IPS-NIHi7 (cell line): ENCODE measurements around the gene ARHGAP20.

Source experiments
- DNase-seq: peaks from one replicate; pipeline ENCODE4 v3.0.0; 2012; ENCODE audit warnings: mixed read lengths; ENCODE audit errors: extremely low spot score

Gene ARHGAP20

GRCh38 chr11:110614031-110614430 lies 98.2 kb downstream of the ARHGAP20 start:
- DNase-seq: no peak

DNA sequence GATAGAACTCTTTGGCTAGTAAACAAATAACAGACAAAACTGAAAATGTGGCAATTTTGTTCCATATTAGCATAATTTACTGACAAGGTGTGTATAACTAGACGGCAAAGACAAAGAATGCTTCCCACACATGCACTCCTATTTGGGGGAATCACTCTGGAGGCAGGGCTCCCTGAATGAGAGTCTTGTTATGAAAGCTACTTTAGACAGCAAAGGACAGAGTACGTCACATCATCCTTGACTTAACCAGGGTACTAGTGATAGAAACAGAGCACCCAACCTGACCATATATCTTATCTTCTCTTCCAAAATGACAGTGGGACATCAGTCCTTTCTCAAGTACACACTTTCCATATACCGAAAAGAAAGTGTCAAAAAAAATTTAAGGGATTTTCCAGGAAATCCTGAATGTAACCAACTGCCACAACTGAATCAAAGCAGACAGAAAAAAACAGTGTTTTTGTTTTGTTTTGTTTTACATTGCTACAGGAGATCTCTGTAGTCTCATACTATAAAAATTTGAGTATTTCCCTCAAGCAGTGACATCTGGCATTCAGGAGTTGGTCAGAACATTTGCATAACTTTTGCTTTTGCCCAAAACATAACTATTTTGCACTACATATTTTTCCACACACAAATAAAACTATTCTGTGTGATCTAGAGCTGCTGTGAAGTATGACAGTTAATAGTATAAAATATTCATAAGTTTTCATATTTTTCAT lies 98.9 kb downstream of the ARHGAP20 start:
- no peak for DNase-seq

DNA sequence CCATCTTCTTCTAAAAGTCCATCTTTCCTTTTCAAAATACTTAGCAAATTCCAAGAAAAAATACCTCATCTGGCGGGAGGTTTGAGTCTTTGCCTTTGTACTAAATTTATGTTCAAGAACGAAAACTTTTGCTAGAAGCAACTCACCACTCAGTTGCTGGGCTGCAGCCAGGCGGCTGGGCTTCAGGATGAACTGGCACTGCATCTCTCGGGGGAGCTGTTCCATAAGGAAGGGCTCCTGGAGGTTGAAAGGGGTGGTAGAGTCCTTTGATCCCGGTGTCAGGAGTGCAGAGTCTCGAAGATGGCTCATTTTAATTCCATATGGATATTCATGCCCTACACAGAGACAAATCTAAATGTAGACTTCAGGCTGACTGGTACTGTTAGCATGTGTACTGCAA lies 105.8 kb downstream of the ARHGAP20 start:
- DNase-seq: peak; percentile 50

GRCh38 chr11:110601936-110602335 lies 110.3 kb downstream of the ARHGAP20 start:
- no peak for DNase-seq

DNA sequence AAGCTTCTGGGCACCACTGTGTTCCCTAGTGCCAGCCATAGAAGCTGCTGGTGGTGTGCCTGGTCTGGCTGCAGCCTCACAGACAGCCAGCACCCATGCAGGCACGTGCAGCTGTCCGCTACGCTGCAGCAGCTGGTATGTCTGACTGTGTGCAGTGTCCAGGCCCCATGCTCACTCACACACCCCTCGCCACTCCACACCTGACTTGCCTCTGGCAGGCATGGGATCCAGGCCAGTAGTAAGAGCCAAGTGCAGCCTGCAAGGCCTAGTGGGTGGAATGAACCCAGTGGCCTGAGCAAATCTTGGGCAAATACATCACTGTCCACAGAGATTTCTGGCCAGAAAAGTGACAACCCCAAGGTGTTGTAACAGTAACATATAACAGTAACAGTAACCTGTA lies 111.9 kb downstream of the ARHGAP20 start:
- DNase-seq: no peak

DNA sequence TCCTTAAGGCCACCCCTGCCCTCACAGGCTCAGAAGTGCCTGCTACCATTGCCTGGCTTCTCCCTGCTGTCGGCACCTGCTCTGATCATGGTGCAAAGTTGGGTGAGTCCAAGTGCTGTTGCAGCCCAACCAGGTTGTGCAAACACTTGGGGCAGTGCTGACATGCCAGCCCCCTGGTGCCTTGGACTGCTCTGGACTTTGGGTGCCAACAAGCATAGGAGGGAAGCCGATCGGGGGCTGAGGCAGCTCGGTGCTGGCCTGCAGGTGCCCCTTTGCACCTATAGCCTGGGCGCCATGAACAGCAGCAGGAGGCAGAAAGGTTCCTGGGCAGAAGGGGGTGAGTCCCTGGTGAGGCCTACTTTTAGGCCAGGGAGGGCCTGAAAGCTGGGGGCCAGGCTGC lies 113.0 kb downstream of the ARHGAP20 start:
- DNase-seq: no peak

DNA sequence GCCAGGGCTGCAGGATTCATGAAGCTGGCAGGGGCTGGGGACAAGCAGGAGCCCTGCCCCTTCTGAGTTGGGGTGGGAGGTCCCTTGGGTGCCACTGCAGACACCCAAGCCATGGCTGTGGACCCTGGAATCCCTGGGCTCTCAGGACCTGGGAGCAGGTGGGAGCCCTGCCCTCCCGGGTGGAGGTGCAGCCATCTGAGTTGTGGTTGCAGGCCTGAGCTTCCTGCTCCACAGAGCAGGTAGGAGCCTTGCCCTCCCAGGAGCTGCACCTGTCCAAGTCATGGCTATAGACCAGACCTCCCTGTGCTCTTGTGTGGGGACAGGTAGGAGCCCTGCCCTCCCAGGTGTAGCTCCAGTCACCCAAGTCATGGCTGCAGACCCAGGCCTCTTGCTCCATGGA lies 113.5 kb downstream of the ARHGAP20 start:
- DNase-seq: no peak

DNA sequence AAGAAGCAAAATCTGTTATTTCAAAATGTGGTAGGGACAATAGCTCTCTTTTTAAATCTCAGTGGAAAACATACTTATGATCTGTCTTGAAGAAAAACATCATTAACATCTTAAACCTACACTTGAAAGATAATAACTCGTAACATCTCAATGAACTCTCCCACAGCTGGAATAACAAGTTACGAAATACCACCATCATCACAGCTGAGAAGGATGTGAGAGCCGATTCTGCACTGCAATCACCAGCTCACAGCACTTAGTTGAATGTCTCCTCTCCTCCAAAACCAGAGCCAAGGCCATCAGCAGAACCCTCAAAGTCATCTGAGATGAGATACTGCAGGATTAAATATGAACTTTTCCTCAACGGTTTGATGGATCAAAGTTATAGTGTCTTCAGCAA lies 124.3 kb downstream of the ARHGAP20 start:
- no peak for DNase-seq

DNA sequence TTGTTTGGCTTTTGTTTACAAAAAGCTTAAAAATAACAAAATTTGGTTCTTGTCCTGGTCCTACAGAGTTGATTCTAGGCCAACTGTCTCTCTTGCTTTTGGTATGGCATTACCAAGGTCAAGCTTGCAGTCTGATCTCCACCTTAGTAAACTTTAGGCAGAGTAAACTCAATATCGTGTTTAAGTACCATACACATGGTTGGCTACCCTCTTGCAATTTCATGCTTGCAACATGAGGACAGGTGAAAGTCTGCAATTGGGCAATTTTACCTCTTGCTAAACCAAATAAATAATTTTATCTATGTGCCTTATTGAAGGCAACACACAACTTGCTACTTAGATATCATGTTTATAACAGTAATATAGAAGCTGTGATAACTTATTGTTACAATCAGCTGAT lies 125.1 kb downstream of the ARHGAP20 start:
- no peak for DNase-seq

GRCh38 chr11:110584150-110584549 lies 128.1 kb downstream of the ARHGAP20 start:
- no peak for DNase-seq

DNA sequence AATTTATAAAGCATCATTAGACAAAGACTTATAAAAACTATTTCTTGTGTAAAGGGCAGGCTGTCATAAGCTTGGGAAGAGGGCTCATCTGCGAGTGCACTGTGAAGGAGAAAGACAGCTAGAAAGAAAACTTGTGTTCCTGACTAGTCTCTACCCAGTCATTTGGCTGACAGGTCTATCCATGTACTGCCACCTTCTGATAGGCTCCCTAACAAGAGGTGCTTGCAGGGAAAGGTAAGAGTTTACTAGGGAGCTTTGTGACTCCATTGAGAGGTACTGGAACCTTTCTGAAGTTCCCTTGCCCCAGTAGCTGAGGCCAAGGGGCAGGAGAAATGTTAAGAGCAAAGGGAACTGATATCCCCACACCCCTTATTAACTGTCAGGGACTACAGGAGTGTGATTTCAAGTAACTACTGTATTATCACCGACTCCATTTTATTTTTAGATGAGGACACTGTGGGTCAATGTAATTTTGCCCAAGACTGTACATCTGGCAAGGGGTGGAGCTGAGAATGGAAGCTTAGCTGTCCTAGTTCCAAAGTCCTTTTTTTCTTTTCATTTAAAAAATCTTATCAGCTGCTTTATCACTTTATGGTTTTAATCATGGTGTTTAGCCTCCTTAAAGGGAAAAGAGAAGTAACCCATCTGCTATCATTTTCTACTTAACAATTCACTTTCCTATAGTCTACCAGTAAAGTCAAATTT lies 129.4 kb downstream of the ARHGAP20 start:
- DNase-seq: no peak

GRCh38 chr11:110580571-110580970 lies 131.7 kb downstream of the ARHGAP20 start:
- no peak for DNase-seq

DNA sequence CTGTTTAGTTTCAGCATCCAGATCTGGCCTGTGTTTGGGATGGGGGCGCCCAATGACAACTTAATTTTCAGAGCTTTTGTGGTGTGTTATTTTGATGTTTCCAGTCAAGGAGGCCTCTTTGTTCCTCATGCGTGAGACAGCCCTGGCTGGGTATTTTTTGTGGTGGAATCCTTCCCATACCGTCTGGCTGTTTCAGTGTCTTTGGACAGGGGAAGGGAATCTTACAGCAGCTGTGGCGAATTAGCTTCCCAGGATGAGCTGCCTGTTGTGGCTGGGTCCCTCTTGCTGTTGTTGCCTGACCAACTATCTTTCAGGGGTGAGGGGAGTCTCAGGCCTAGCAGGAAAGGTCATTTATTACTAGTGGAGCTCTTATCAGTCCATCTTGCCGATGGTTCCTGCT lies 138.8 kb downstream of the ARHGAP20 start:
- no peak for DNase-seq

GRCh38 chr11:110571081-110571720 lies 141.0 kb downstream of the ARHGAP20 start:
- no peak for DNase-seq

- DNase-seq: no peak
Observed at GRCh38 chr11:110566577-110566976, 145.7 kb downstream of the ARHGAP20 start.

GRCh38 chr11:110565357-110566336 lies 146.6 kb downstream of the ARHGAP20 start:
- peak; percentile 67 for DNase-seq

GRCh38 chr11:110564676-110565356 lies 147.4 kb downstream of the ARHGAP20 start:
- DNase-seq: peak; percentile 52

DNA sequence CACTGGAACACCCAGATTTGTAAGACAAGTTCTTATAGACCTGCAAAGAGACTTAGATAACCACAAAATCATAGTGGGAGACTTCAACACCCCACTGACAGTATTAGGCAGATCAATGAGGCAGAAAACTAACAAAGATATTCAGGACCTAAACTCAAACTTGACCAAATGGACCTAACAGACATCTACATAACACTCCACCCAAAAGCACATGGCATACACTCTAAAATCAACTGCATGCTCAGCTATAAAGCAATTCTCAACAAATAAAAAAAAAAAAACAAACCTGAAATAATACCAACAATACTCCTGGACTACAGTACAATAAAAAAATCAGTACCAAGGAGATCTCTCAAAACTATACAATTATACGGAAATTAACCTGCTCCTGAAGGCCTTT lies 167.5 kb downstream of the ARHGAP20 start:
- DNase-seq: no peak

DNA sequence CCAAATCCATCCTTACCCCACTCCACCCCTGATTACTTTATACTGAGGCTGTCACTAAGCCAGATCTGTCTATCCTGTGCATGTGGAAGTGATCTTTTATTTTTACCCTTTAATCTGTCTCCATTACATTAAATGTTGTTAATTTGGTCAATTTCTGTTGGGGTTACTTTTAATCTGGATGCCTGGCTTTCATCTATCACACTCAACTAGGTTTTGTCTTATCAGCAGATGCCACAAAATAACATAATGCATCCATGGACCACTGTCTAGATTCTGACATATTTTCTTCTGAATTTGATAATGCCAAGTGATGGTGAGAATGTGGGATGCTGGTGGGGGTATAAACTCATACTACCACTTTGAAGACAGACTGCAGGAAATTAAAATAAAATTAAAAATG lies 174.1 kb downstream of the ARHGAP20 start:
- no peak for DNase-seq

DNA sequence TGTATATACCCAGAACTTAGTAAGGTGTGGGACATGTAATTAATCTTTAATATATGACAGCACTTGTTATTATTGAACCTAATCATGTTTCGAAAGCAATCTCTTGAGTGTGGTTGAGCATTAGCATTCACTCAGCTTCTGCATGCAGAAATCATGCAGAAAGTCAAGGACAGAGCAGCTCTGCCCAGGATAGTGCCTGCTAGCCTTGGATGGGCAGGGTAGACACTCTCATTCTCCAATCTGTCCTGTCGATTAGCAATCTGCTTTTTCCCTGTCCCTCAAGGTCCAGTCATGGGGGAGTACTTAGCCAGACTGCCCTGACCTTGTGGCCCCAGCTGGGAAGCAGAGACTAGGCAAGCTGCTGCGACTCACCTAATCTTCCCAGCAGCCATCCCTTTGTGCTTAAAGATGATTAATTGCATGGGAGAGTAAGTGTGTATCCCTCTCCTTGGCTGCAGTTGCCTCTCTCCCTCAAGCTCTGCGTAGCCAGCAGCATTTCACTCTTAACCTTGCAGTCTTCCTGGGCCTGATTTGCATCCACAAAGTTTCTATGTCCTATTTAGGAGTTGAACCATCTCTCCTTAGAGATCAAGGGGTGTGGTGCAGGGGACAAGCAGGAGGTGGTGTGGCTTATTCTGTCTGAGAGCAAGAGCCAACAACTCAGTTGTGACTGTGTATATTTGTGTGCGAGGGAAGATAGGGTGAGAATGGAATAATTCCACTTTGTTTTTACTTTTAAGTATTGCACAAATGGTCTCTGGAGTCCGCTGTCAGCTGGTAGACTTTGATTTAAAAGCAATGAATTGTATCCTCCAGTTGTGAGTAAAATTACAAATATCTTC lies 181.1 kb downstream of the ARHGAP20 start:
- DNase-seq: no peak
